Measurements from ENCODE around the gene CEP128.
"Not testable (repeated sequence)": the region's sequence is repeated elsewhere in the genome, so short reads cannot be mapped to it uniquely, and the experiment has no call there.

CEP128 gene

GRCh38 chr14:80912013-80912412 is 29.5 kb downstream of the CEP128 start:
- in situ Hi-C loops (cut with MboI; ENCODE audit: low sequenced_read_pairs); H3K4me3 ChIP-seq; H3K9me3 ChIP-seq; H3K36me3 ChIP-seq (replicated peaks); H3K4me1 ChIP-seq; DNase-seq (ENCODE audit: low spot score in 2 of 2); H3K27me3 ChIP-seq (ENCODE audit: low read depth): not testable (repeated sequence)

- no peaks in the 10 kb centered on the region; the same call in 1 of the 2 replicates for H3K36me3 ChIP-seq (replicated peaks)
- H3K4me1 ChIP-seq: peaks cover 14% of the 10 kb centered on the region
- no peak for DNase-seq (ENCODE audit: low spot score in 2 of 2)
- H3K4me3 ChIP-seq: no peak overlapping the region
- no peaks in the 10 kb centered on the region for H3K27me3 ChIP-seq (ENCODE audit: low read depth)
- in situ Hi-C loops (cut with MboI; ENCODE audit: low sequenced_read_pairs): no loop called here
- no peaks in the 10 kb centered on the region for H3K9me3 ChIP-seq
Observed at GRCh38 chr14:80906946-80907345, 34.6 kb downstream of the CEP128 start.

- no peaks in the 10 kb centered on the region for H3K27me3 ChIP-seq (ENCODE audit: low read depth)
- no peak overlapping the region for H3K4me3 ChIP-seq
- no peak for DNase-seq (ENCODE audit: low spot score in 2 of 2)
- no peaks in the 10 kb centered on the region for H3K9me3 ChIP-seq
- in situ Hi-C loops (cut with MboI; ENCODE audit: low sequenced_read_pairs): no loop called here
- no peaks in the 10 kb centered on the region; the same call in 1 of the 2 replicates for H3K36me3 ChIP-seq (replicated peaks)
- peaks cover 15% of the 10 kb centered on the region for H3K4me1 ChIP-seq
Observed at GRCh38 chr14:80906336-80906735, 35.2 kb downstream of the CEP128 start.

- H3K27me3 ChIP-seq (ENCODE audit: low read depth): no peaks in the 10 kb centered on the region
- H3K36me3 ChIP-seq (replicated peaks): no peaks in the 10 kb centered on the region; the same call in 1 of the 2 replicates
- H3K4me1 ChIP-seq: peaks cover 15% of the 10 kb centered on the region
- in situ Hi-C loops (cut with MboI; ENCODE audit: low sequenced_read_pairs): no loop called here
- no peak overlapping the region for H3K4me3 ChIP-seq
- DNase-seq (ENCODE audit: low spot score in 2 of 2): peak in 1 of 2 experiments; percentile 4
- no peaks in the 10 kb centered on the region for H3K9me3 ChIP-seq
Observed at GRCh38 chr14:80902608-80903007, 38.9 kb downstream of the CEP128 start.

GRCh38 chr14:80901822-80902221 is 39.7 kb downstream of the CEP128 start:
- H3K9me3 ChIP-seq: no peaks in the 10 kb centered on the region
- in situ Hi-C loops (cut with MboI; ENCODE audit: low sequenced_read_pairs): no loop called here
- H3K4me1 ChIP-seq: peaks cover 15% of the 10 kb centered on the region
- DNase-seq (ENCODE audit: low spot score in 2 of 2): no peak
- no peaks in the 10 kb centered on the region; the same call in 1 of the 2 replicates for H3K36me3 ChIP-seq (replicated peaks)
- no peaks in the 10 kb centered on the region for H3K27me3 ChIP-seq (ENCODE audit: low read depth)
- no peak overlapping the region for H3K4me3 ChIP-seq

GRCh38 chr14:80901260-80901659 is 40.3 kb downstream of the CEP128 start:
- Histone ChIP-seq H3K27me3 (ENCODE audit: low read depth) (no peaks in the 10 kb centered on the region), H3K4me1 (peaks cover 15% of the 10 kb centered on the region), H3K9me3 (no peaks in the 10 kb centered on the region), H3K36me3 (replicated peaks) (no peaks in the 10 kb centered on the region; the same call in 1 of the 2 replicates), H3K4me3 (no peak overlapping the region)
- no peak for DNase-seq (ENCODE audit: low spot score in 2 of 2)
- in situ Hi-C loops (cut with MboI; ENCODE audit: low sequenced_read_pairs): no loop called here

GRCh38 chr14:80872645-80873044 is 68.9 kb downstream of the CEP128 start:
- in situ Hi-C loops (cut with MboI; ENCODE audit: low sequenced_read_pairs): no loop called here

GRCh38 chr14:80868260-80868659 is 73.3 kb downstream of the CEP128 start:
- in situ Hi-C loops (cut with MboI; ENCODE audit: low sequenced_read_pairs): no loop called here
- Histone ChIP-seq H3K27me3 (ENCODE audit: low read depth) (no peaks in the 10 kb centered on the region), H3K4me3 (no peak overlapping the region), H3K4me1 (no peaks in the 10 kb centered on the region), H3K36me3 (replicated peaks) (no peaks in the 10 kb centered on the region), H3K9me3 (no peaks in the 10 kb centered on the region; the same call in 1 of the 2 replicates)
- no peak for DNase-seq (ENCODE audit: low spot score in 2 of 2)

More at GRCh38 chr14:80872645-80873044, 68.9 kb downstream of the CEP128 start:
- no peak for DNase-seq (ENCODE audit: low spot score in 2 of 2)
- no peaks in the 10 kb centered on the region for H3K36me3 ChIP-seq (replicated peaks)
- no peak overlapping the region for H3K4me3 ChIP-seq
- no peaks in the 10 kb centered on the region for H3K27me3 ChIP-seq (ENCODE audit: low read depth)
- no peaks in the 10 kb centered on the region for H3K4me1 ChIP-seq
- no peaks in the 10 kb centered on the region; the same call in 1 of the 2 replicates for H3K9me3 ChIP-seq

- H3K36me3 ChIP-seq (replicated peaks): no peaks in the 10 kb centered on the region
- H3K27me3 ChIP-seq (ENCODE audit: low read depth): no peaks in the 10 kb centered on the region
- no peaks in the 10 kb centered on the region; the same call in 1 of the 2 replicates for H3K9me3 ChIP-seq
- DNase-seq (ENCODE audit: low spot score in 2 of 2): no peak
- no peak overlapping the region for H3K4me3 ChIP-seq
- in situ Hi-C loops (cut with MboI; ENCODE audit: low sequenced_read_pairs): no loop called here
- H3K4me1 ChIP-seq: no peaks in the 10 kb centered on the region
Observed at GRCh38 chr14:80867798-80868197, 73.7 kb downstream of the CEP128 start.

GRCh38 chr14:80867091-80867490 is 74.4 kb downstream of the CEP128 start:
- in situ Hi-C loops (cut with MboI; ENCODE audit: low sequenced_read_pairs): no loop called here
- no peak for DNase-seq (ENCODE audit: low spot score in 2 of 2)
- H3K4me3 ChIP-seq: no peak overlapping the region
- no peaks in the 10 kb centered on the region for H3K27me3 ChIP-seq (ENCODE audit: low read depth)
- H3K4me1 ChIP-seq: no peaks in the 10 kb centered on the region
- no peaks in the 10 kb centered on the region for H3K36me3 ChIP-seq (replicated peaks)
- no peaks in the 10 kb centered on the region; the same call in 1 of the 2 replicates for H3K9me3 ChIP-seq

- H3K9me3 ChIP-seq: no peaks in the 10 kb centered on the region; the same call in 1 of the 2 replicates
- in situ Hi-C loops (cut with MboI; ENCODE audit: low sequenced_read_pairs): no loop called here
Observed at GRCh38 chr14:80865565-80865964, 76.0 kb downstream of the CEP128 start.

GRCh38 chr14:80862983-80863382 is 78.6 kb downstream of the CEP128 start:
- Histone ChIP-seq H3K36me3 (replicated peaks) (no peaks in the 10 kb centered on the region), H3K27me3 (ENCODE audit: low read depth) (no peaks in the 10 kb centered on the region), H3K9me3 (no peaks in the 10 kb centered on the region), H3K4me3 (no peak overlapping the region), H3K4me1 (no peaks in the 10 kb centered on the region)
- in situ Hi-C loops (cut with MboI; ENCODE audit: low sequenced_read_pairs): no loop called here
- DNase-seq (ENCODE audit: low spot score in 2 of 2): no peak

More at GRCh38 chr14:80865565-80865964, 76.0 kb downstream of the CEP128 start:
- Histone ChIP-seq H3K4me1 (no peaks in the 10 kb centered on the region), H3K4me3 (no peak overlapping the region), H3K27me3 (ENCODE audit: low read depth) (no peaks in the 10 kb centered on the region), H3K36me3 (replicated peaks) (no peaks in the 10 kb centered on the region)
- DNase-seq (ENCODE audit: low spot score in 2 of 2): no peak

GRCh38 chr14:80862541-80862940 is 79.0 kb downstream of the CEP128 start:
- Histone ChIP-seq H3K4me3 (no peak overlapping the region), H3K4me1 (no peaks in the 10 kb centered on the region), H3K36me3 (replicated peaks) (no peaks in the 10 kb centered on the region), H3K9me3 (no peaks in the 10 kb centered on the region), H3K27me3 (ENCODE audit: low read depth) (no peaks in the 10 kb centered on the region)
- in situ Hi-C loops (cut with MboI; ENCODE audit: low sequenced_read_pairs): no loop called here
- no peak for DNase-seq (ENCODE audit: low spot score in 2 of 2)

- Histone ChIP-seq H3K27me3 (ENCODE audit: low read depth) (no peaks in the 10 kb centered on the region), H3K9me3 (no peaks in the 10 kb centered on the region), H3K4me1 (peaks cover 7% of the 10 kb centered on the region), H3K36me3 (replicated peaks) (no peaks in the 10 kb centered on the region), H3K4me3 (no peak overlapping the region)
- DNase-seq (ENCODE audit: low spot score in 2 of 2): peak in 1 of 2 experiments; percentile 36
- in situ Hi-C loops (cut with MboI; ENCODE audit: low sequenced_read_pairs): no loop called here
Observed at GRCh38 chr14:80850197-80850814, 91.2 kb downstream of the CEP128 start.

GRCh38 chr14:80847070-80847469 is 94.5 kb downstream of the CEP128 start:
- H3K9me3 ChIP-seq: no peaks in the 10 kb centered on the region
- no peaks in the 10 kb centered on the region for H3K27me3 ChIP-seq (ENCODE audit: low read depth)
- H3K4me1 ChIP-seq: peaks cover 18% of the 10 kb centered on the region
- no peaks in the 10 kb centered on the region for H3K36me3 ChIP-seq (replicated peaks)
- no peak overlapping the region for H3K4me3 ChIP-seq
- DNase-seq (ENCODE audit: low spot score in 2 of 2): no peak
- in situ Hi-C loops (cut with MboI; ENCODE audit: low sequenced_read_pairs): no loop called here

Measured in HAP-1 (cell line).